ENCODE results near the gene MFAP3L.

- TF ChIP-seq CTCF (conservative IDR thresholded peaks at IDR 0.05; ENCODE audit: low read depth, low read length) = no peak
- no peak for TF ChIP-seq EZH2 (IDR thresholded peaks at IDR 0.05; ENCODE audit: low read length, unreplicated experiment)
- TF ChIP-seq EZH2phosphoT487 (IDR thresholded peaks at IDR 0.05; ENCODE audit: borderline replicate concordance, low read length) = no peak
Measured at GRCh38 chr4:169993531-169993930, 32.7 kb downstream of the MFAP3L start.

Measured in PC-3 (cell line).